Smooth muscle cell (in vitro differentiated cells): ENCODE measurements around the gene ARPC2. TPM values are rescaled to one million over a fixed set of nuclear protein-coding genes. Genes with fewer than 3 reads are reported as not detected.
A peak's percentile ranks its signal among the peaks of the same experiment; 100 is the strongest.

Experiments
- DNase-seq: peaks from one replicate; lab custom pipeline; 2025; ENCODE audit not compliant: unreplicated experiment; lab: John Stamatoyannopoulos, UW
- H2AFZ ChIP-seq: fragments of 200-600 bp; sonication (generic); 2 replicates; pipeline ENCODE4 v1.6.0; 2016; ENCODE audit warnings: antibody characterized with exemption, low read depth, mild to moderate bottlenecking
- H3F3A ChIP-seq: fragments of 200-600 bp; sonication (generic); 2 replicates; pipeline ENCODE4 v1.6.0; 2017; ENCODE audit warnings: antibody characterized with exemption, low read depth
- H3K27ac ChIP-seq: fragments of 200-600 bp; sonication (generic); 2 replicates; pipeline ENCODE4 v1.5.1; 2016; ENCODE audit warnings: low read depth, mild to moderate bottlenecking
- H3K27me3 ChIP-seq: fragments of 200-600 bp; sonication (generic); 2 replicates; pipeline ENCODE4 v1.6.1; 2016; ENCODE audit warnings: low read depth, mild to moderate bottlenecking
- H3K36me3 ChIP-seq: fragments of 200-600 bp; sonication (generic); 2 replicates; pipeline ENCODE4 v1.5.1; 2016; ENCODE audit warnings: low read depth
- H3K4me1 ChIP-seq: fragments of 200-600 bp; sonication (generic); 2 replicates; pipeline ENCODE4 v1.5.1; 2016; ENCODE audit warnings: low read depth
- H3K4me2 ChIP-seq: fragments of 200-600 bp; sonication (generic); 2 replicates; pipeline ENCODE4 v1.6.0; 2016; ENCODE audit warnings: mild to moderate bottlenecking
- H3K4me3 ChIP-seq: fragments of 200-600 bp; sonication (generic); 2 replicates; pipeline ENCODE4 v1.5.1; 2016; ENCODE audit warnings: mild to moderate bottlenecking
- H3K79me2 ChIP-seq: fragments of 200-600 bp; sonication (generic); 2 replicates; pipeline ENCODE4 v1.6.0; 2016; ENCODE audit warnings: low read depth, mild to moderate bottlenecking
- H3K9ac ChIP-seq: fragments of 200-600 bp; sonication (generic); 2 replicates; pipeline ENCODE4 v1.6.0; 2016; ENCODE audit warnings: low read depth
- H3K9me3 ChIP-seq: fragments of 200-600 bp; sonication (generic); replicated peaks from 2 replicates; pipeline ENCODE4 v1.5.1; 2016; ENCODE audit warnings: low read depth
- H4K20me1 ChIP-seq: fragments of 200-600 bp; sonication (generic); 2 replicates; pipeline ENCODE4 v1.6.0; 2016; ENCODE audit warnings: low read depth
- CTCF ChIP-seq: fragments of 200-600 bp; sonication (generic); IDR thresholded peaks from 2 replicates; pipeline ENCODE4 v1.5.1; 2017; ENCODE audit warnings: borderline replicate concordance, mild to moderate bottlenecking, antibody characterized with exemption; ENCODE audit not compliant: insufficient read depth, poor library complexity, severe bottlenecking
- WGBS: methylation state at CpG from one replicate; pipeline ENCODE4 v1.1.7; 2016; ENCODE audit warnings: low lambda C conversion rate; 5-methylcytosine and 5-hydroxymethylcytosine counted together
- polyA plus RNA-seq: library from polyadenylated mRNA; unstranded; fragments of >200 nt; fragmentation: Nextera tagmentation; extraction: Ambion mirVana; gene quantifications from 2 replicates; pipeline ENCODE4 v1.2.1, GENCODE V29; 2016
- total RNA-seq: library from RNA; depleted of rRNA; stranded (reverse); fragments of >200 nt; gene quantifications from 2 replicates; pipeline ENCODE4 v1.2.3, GENCODE V29; 2014

ARPC2 gene
- total and polyA plus RNA-seq, 2 experiments from 2014 or later, result 653 to 858 TPM

GRCh38 chr2:218278531-218279360 is 61.8 kb downstream of the ARPC2 start:
- peaks cover 4% of the 10 kb centered on the region for H3K4me1 ChIP-seq
- no peaks in the 10 kb centered on the region for H3K27me3 ChIP-seq
- H3K79me2 ChIP-seq, result peaks cover 45% of the 10 kb centered on the region
- H3K9ac ChIP-seq, result no peak overlapping the region
- no peaks in the 10 kb centered on the region for H3K36me3 ChIP-seq
- no peak overlapping the region for H3K27ac ChIP-seq
- 93% methylated on average over 16 of the region's 16 CpGs for WGBS
- DNase-seq, result no peak
- no peak overlapping the region for H3K4me2 ChIP-seq
- no peak overlapping the region for H2AFZ ChIP-seq
- no peaks in the 10 kb centered on the region for H3K9me3 ChIP-seq
- no peak for TF ChIP-seq CTCF
- H3F3A ChIP-seq, result peaks cover 18% of the 10 kb centered on the region
- H3K4me3 ChIP-seq, result no peak overlapping the region
- H4K20me1 ChIP-seq, result peaks cover 19% of the 10 kb centered on the region

- H3K36me3 ChIP-seq, result no peaks in the 10 kb centered on the region
These were observed 63.4 kb downstream of the ARPC2 start for GRCh38 chr2:218280260-218280870.

GRCh38 chr2:218281449-218281848 is 64.5 kb downstream of the ARPC2 start:
- H3F3A ChIP-seq, result peaks cover 27% of the 10 kb centered on the region
- no peaks in the 10 kb centered on the region for H3K27me3 ChIP-seq
- H3K9ac ChIP-seq, result peak overlapping the region; percentile 96
- peak overlapping the region; percentile 11 for H3K4me2 ChIP-seq
- H3K79me2 ChIP-seq, result peaks cover 65% of the 10 kb centered on the region
- DNase-seq, result no peak
- 82% methylated on average over 3 of the region's 3 CpGs for WGBS
- H3K4me1 ChIP-seq, result peaks cover 19% of the 10 kb centered on the region
- H3K4me3 ChIP-seq, result no peak overlapping the region
- H3K36me3 ChIP-seq, result no peaks in the 10 kb centered on the region
- TF ChIP-seq CTCF, result no peak
- H3K9me3 ChIP-seq, result no peaks in the 10 kb centered on the region
- H2AFZ ChIP-seq, result no peak overlapping the region
- H3K27ac ChIP-seq, result peak overlapping the region; percentile 100
- H4K20me1 ChIP-seq, result peaks cover 22% of the 10 kb centered on the region

More at GRCh38 chr2:218280260-218280870, 63.4 kb downstream of the ARPC2 start:
- Histone ChIP-seq H3K4me3 (no peak overlapping the region), H4K20me1 (peaks cover 22% of the 10 kb centered on the region), H3K27me3 (no peaks in the 10 kb centered on the region), H3K4me1 (peaks cover 10% of the 10 kb centered on the region), H2AFZ (no peak overlapping the region), H3K4me2 (no peak overlapping the region), H3K27ac (no peak overlapping the region), H3K9ac (no peak overlapping the region), H3K9me3 (no peaks in the 10 kb centered on the region), H3K79me2 (peaks cover 55% of the 10 kb centered on the region), H3F3A (peaks cover 18% of the 10 kb centered on the region)
- 97% methylated on average over 14 of the region's 14 CpGs for WGBS
- DNase-seq, result no peak
- no peak for TF ChIP-seq CTCF
